ENCODE results near the gene ABCC3. TPM values are rescaled to one million over a fixed set of nuclear protein-coding genes. Genes with fewer than 3 reads are reported as not detected.

Gene ABCC3
- total RNA-seq, 1 experiment from 2014 or later, result 14.3 TPM

- DNase-seq (ENCODE audit: low read depth), result no peak
Observed at GRCh38 chr17:50627036-50627781, 7.5 kb upstream of the ABCC3 start.

DNA sequence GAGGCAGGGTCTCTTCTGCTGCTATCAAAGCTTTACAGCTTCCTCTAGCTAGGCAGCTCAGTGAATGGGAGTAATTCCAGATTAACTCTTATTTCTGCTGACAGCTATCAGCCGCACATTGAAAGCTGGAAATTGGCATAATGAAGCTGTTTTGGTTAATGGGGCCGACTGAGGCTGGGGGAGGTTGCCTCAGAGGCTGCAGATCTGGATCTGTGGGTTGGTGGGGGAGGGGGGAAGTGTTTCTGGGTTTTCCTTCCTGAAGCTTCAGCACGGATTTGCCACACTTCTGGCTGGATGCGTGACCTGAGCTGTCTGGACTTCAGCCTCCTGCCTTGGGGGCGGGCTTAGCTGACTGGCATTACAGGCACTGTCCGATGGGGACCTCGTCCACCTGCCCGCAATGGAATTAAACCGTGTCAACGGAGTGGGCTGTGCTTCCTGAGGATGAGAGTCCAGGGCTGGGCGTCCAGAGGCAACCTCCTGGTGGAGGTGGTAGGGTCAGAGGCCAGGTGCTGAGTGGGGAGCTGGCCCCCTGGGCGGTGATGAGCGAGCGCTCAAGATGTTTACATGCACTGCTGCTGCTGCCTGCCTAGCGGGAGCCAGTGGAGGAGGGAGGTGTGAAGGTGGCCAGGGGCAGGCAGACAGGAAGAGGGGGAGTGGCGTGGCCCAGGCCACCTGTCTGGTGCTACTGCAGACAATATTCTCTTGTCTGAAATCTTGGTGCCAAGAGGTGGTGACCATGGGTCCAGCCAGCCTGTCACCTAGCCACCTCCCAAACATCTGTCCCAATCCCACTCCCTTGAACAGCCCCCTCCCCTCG lies 6.7 kb upstream of the ABCC3 start:
- no peak for DNase-seq (ENCODE audit: low read depth)

- DNase-seq (ENCODE audit: low read depth), result no peak
Observed at GRCh38 chr17:50629902-50630301, 4.8 kb upstream of the ABCC3 start.

DNA sequence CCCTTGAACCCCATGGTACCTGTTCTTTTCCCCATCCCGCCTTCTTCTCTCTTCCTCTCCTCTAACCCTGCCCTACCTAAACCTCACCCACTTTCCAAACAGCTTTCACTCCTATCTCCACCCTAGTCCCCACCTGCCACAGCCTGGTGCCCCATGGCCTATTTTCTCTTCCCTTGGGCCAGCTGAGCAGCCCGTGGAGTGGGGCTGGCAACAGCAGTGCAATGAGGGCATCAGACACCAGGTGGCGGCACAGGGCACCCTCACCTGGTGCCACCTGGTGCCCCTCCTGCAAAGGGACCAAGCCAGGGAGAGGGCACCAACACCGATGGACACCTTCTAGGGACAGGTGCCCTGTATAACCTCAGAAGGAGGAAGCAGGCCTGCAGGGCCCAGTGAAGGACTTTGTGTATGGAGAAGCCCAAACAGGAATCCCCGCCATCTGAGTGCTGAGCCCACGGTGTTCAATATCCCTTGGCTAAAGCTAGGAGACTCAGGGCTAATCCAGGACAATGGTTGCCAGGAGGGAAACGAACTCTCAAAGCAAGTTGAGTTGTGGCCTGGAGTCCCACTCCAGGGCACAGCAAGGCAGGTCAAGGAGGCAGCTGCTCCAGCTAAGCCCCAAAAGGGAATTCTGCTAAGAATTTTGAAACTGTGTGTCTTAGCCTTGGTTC lies 4.0 kb upstream of the ABCC3 start:
- peak; percentile 56 for DNase-seq (ENCODE audit: low read depth)

- DNase-seq (ENCODE audit: low read depth), result peak; percentile 36
Observed at GRCh38 chr17:50631195-50631907, 3.3 kb upstream of the ABCC3 start.

DNA sequence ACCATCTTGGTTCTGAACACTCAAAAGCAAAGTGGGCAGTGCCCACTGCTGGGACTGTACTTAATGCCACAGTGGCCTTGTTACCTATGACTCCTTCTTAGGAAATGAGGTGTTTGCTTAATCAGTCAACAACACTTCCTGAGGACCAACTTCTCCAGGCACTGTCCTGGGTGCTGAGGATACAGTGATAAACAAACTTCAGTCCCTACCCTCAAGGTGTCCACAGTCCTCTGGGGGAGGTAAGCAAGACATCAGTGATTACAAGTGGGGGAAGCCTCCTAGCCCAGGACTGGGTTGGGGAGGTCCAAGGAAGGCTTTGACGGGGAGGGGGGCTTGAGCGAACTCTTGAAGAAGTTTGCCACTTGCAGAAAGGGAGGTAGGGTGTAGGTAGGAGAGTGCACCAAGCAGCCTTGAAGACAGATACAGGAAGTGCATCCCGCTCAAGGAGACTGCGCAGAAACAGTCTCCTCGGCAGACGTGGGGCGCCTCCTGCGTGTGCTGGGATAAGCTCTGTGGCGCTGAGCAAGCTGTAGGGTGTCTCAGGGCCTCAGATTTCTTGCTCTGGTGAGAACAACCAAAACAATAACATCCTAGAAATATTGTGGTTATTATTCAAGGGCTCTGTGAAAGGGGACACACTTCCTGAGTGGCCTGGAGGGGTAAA lies 2.6 kb upstream of the ABCC3 start:
- DNase-seq (ENCODE audit: low read depth), result no peak

DNA sequence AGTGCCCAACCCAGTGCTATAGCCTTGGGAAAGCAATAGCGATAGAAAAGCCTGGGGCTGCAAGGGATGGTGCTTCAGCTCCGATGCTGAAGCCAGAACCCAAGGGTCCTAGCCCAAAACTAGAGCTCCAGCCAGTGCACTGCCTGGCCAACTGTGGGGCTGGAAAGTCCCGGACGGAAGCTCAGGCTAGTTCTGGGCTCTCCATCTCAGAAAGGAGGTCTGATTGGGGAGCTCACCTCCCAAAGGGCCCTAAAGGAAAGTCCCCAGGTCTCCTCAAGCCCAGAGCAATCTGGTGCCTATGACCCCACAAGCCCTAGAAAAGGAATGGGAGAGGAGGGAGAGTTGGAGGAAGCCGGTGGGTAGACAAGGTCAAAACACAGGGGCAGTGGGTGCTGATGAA lies 2.0 kb upstream of the ABCC3 start:
- no peak for DNase-seq (ENCODE audit: low read depth)

GRCh38 chr17:50633683-50634082 lies 998 bp upstream of the ABCC3 start:
- DNase-seq (ENCODE audit: low read depth), result no peak

DNA sequence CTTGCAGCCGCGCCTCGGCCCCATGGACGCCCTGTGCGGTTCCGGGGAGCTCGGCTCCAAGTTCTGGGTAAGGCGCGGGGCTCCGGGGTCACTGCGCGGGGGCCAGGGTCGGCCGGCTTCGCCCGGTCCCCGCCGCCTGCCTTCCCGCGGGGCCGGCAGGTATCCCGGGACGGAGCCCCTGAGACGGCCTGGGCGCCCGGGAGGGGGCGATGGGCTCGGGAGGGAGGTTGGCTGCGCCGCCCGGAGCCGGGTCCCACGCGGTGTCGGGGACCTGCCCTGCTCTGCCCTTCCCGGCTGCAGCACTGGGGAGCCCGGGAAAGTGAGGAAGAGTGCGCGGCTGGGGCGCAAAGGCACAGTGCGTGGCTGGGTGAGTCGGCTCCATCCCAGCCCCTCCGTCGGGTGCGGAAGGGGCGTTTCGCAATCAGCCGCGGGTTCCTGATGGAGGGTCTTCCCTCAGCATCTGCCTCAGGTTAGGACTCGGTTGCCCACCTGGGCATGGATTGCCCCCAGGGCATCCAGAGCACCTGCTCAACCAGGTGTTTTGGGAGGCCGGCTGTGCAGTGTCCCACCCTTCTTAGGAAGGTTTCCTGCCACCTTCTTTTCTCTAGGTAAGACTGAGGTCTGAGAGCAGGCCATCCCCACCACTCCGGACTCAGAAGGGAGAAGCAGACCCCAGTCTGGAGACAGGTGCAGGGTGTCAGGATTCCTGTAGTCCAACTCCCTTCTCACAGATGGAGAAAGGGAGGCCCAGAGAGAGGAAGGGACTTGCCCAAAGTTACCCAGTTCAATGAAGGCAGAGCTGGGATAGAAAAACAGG lies 442 bp downstream of the ABCC3 start:
- no peak for DNase-seq (ENCODE audit: low read depth)

GRCh38 chr17:50635732-50635981 lies 976 bp downstream of the ABCC3 start:
- no peak for DNase-seq (ENCODE audit: low read depth)

GRCh38 chr17:50635982-50636803 lies 1.5 kb downstream of the ABCC3 start:
- no peak for DNase-seq (ENCODE audit: low read depth)

DNA sequence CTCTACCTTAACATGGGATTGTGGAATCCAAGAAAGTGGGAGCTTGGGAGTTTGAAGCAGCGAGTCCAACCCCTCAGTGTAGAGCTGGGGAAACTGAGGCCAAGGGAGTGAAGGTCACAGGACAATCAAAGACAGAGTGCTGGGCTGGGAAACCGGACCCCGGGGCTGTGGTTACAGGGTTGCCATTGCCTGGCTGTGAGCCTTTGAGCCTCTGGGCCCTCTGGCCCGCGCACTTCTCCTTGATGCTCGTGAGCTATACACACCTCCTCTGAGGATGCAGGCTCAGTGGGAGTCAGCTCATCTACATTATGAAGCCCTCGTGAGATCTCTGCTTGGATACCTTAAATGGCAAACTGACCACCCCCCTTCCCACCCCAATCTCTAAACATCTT lies 2.1 kb downstream of the ABCC3 start:
- DNase-seq (ENCODE audit: low read depth), result no peak

DNA sequence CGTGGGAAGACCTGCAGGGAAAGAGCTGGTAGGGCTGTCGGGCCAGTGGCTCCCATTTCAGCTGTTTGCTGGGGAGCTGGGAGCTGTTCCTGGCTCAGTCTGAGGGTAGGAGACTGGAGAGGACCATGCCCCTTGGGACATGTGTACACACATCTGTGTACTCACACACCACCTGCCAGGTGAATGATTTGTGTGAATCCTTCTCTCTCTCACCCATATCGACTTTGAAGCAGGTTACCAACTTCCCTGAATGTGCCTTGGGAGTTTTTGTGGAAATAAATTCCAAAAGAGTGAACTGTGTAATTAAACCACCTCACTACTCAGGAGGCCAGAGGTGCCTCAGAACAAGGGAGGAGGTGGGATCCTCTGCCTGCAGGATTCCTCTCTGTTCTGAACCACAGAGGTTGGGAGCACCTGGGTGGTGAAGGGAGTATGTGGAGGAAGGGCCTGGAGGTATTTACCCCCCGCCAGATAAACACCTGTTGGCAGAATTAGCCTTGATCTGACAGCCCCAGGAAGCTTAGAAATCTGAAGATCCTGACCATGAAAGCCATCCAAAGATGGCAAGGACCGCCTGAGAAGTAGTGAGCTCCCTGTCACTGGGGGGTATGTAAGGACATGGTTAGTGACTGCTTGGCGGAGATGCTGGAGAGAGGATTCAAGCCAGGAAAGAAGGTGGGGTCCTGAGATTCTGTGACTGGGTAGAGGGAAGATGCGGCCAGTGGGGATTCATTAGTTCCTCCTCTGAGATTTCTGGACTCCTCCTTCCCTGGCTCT lies 3.3 kb downstream of the ABCC3 start:
- no peak for DNase-seq (ENCODE audit: low read depth)

- peak; percentile 90 for DNase-seq (ENCODE audit: low read depth)
Observed at GRCh38 chr17:50638606-50638965, 3.9 kb downstream of the ABCC3 start.

GRCh38 chr17:50638966-50639713 lies 4.5 kb downstream of the ABCC3 start:
- peak; percentile 98 for DNase-seq (ENCODE audit: low read depth)

DNA sequence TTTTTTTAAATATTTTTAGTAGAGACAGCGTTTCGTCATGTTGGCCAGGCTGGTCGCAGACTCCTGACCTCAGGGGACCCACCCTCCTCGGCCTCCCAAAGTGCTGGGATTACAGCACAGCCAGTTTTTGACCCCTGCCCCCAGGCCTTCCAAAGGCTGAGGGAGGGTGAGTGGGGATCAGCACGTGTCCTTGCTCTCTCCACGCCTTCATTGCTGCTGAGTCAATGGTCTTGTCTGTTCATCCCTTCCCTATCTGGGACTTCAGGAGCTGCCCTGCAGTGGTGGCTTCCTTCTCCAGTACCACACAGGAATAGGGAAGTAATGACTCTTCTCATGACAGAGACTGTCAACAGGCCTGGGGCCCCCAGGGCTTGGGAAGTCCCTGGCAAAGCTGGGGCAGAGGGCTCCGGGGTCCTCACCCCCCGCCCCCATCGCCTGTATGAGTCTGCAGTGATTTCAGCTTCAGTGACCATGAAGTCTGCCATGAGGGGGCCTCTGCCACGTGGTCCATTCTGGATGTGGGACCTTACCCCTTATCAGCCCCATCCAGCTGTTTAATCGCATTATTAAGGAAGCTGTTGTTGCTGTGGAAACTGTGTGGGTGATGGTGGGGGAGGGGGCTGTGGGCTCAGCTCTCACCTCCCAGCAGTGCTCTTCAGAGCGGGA lies 6.1 kb downstream of the ABCC3 start:
- peak; percentile 36 for DNase-seq (ENCODE audit: low read depth)

GRCh38 chr17:50641357-50641756 lies 6.7 kb downstream of the ABCC3 start:
- no peak for DNase-seq (ENCODE audit: low read depth)

Data from Daoy (cell line).